Esophagus squamous epithelium (tissue), 4 donors: ENCODE results near the gene POGLUT2.

Experiments used
- POLR2A ChIP-seq, 4 donors: fragments of 450-650 bp; IDR thresholded peaks; one replicate each; pipeline ENCODE4 v1.6.1; 2017; ENCODE audit warnings: antibody characterized with exemption in 4 of 4, mild to moderate bottlenecking in 4 of 4, moderate library complexity in 3 of 4
- TF ChIP-seq, protein P1 (sequence below), 6 experiments: fragments of 450-650 bp in 4 of 6; fragments of 200-600 bp in 2 of 6; sonication (generic) in 2 of 6; IDR thresholded peaks; one replicate each; pipeline ENCODE4 v1.5.1; 2016 to 2019; ENCODE audit warnings: antibody characterized with exemption in 6 of 6, mild to moderate bottlenecking in 4 of 6, moderate library complexity in 4 of 6

DNA sequence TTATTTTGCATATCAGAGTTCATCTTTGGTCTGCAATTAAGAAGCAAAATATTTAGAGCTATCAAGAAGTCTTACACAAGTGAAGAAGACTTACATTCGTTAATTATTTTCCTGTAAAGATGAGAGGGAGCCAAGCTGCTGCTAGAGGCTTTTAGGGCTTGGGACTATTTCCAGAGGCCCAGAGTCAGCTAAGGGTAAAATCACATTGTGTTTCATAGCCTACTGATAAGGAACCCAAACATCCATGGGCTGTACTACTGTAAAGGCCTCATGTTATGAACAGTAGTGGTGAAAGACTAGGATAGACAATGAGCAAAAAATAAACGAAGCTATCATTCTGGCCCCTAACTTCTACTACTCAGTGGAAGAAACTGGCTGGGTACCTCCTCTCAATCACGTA is 14.3 kb downstream of the POGLUT2 start:
- TF ChIP-seq POLR2A (IDR thresholded peaks at IDR 0.05) = no peak
- TF ChIP-seq, protein P1, sequence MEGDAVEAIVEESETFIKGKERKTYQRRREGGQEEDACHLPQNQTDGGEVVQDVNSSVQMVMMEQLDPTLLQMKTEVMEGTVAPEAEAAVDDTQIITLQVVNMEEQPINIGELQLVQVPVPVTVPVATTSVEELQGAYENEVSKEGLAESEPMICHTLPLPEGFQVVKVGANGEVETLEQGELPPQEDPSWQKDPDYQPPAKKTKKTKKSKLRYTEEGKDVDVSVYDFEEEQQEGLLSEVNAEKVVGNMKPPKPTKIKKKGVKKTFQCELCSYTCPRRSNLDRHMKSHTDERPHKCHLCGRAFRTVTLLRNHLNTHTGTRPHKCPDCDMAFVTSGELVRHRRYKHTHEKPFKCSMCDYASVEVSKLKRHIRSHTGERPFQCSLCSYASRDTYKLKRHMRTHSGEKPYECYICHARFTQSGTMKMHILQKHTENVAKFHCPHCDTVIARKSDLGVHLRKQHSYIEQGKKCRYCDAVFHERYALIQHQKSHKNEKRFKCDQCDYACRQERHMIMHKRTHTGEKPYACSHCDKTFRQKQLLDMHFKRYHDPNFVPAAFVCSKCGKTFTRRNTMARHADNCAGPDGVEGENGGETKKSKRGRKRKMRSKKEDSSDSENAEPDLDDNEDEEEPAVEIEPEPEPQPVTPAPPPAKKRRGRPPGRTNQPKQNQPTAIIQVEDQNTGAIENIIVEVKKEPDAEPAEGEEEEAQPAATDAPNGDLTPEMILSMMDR (IDR thresholded peaks at IDR 0.05) = no peak
